CD4-positive, alpha-beta T cell treated with Interleukin-6 for 4 hours (primary cell): ENCODE results near the gene RRP15.

ENCODE experiments used
- DNase-seq: peaks from one replicate; pipeline ENCODE4 v3.0.0-alpha.2; 2020; ENCODE audit warnings: mixed read lengths

Gene RRP15

GRCh38 chr1:218364028-218364710 lies 79.1 kb downstream of the RRP15 start:
- no peak for DNase-seq

GRCh38 chr1:218365226-218365999 lies 80.3 kb downstream of the RRP15 start:
- DNase-seq: no peak

DNA sequence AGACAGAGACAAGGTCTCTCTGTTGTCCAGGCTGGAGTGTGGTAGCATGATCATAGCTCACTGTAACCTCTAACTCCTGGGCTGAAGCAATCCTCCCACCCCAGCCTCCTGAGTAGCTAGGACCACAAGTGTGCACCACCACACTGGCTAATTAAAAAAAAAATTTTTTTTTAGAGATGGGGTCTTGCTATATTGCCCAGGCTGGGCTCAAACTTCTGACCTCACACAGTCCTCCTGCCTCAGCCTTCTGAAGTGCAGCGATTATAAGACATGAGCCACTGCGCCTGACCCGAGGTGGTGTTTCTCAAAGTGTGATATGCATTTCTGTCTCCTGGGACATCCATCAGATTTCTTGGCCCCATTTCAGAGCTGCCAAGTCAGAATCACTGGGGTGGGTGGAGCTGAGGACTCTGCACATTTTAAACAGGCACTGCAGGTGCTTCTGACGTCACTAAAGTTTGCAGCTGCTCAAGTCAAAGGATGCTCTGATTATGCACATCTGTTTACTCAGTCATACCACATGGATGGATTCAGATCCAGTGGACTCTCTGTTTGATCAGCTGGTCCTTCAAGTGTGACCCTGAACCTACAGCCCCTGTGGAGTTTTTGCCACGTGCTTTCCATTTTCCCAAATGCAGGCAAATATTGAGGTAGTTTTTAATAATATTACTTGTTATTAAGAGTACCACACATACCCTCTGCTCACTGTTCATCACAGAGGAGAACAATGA lies 81.4 kb downstream of the RRP15 start:
- DNase-seq: no peak

- DNase-seq: no peak
Observed at GRCh38 chr1:218367118-218367517, 82.0 kb downstream of the RRP15 start.

- no peak for DNase-seq
Observed at GRCh38 chr1:218368686-218369085, 83.6 kb downstream of the RRP15 start.

DNA sequence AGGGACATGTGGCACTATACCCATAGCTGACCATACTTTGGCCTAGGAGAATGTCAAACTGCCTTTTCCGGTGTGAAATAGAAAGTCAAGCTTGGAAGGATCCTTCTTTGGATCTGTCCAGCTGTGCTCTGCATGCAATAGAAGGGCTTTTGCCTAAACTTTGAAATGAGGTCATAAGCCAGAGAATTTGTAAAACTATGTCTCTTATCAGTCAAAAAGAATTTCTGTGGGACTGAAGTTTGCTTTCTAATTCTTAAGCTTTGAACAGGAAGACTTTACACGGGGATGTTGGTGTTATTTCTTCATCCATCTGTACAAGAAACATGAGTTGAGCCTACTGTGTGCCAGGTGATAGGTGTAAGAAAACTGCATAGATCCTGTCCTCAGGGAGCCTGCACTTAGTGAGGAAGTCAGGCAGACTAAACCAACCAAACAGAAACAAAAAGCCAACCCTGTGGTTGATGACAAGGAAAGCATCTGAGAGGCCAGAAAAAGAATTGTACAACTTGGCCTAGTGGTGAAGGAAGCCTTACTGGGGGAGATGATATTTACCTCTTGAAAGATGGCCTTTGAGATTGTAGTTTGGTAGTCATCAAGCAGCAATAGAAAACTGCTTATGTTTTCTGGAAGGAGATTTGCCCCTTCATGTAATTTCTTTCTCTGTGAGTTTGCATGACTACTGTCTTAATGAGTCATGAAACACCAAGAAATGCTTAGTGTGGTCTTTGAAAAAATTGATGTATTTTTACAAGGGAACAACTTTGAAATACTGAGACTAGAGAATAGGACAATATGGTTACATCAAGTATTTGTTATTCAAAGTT lies 84.8 kb downstream of the RRP15 start:
- no peak for DNase-seq

DNA sequence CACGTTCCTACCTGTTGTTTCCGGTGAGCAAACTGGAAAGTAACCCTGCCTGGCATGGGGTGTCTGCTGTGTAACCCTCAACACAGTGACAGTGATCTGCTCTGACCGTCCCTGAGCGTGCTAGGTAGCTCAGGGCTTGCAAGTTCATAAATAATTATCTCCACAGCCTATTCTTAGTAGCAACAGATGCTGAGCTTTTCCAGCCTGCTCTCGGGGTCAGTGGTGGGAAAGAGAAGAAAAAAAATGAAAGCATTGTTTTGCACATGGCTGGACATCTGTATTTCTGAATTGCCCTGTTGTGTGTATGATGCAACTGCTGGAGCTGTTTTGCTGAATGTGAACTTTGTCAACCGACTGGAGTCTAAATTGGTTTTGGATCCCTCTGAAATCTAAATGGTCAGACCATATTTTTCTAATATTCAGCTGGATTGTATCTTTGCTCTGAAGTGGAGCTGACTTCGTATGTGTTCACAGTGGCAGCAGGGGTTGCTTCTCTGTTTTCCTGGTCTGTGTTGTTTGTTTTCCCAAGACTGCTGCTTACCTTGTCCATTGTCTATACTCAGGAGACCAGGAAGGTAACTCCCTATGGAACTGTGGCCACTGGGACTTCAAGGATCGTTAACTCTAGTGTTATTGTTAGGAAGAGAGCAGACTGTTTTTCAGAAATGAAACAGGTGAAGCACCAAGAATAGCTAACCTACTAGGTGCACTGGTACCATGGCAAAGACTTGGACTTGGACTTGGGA lies 87.0 kb downstream of the RRP15 start:
- DNase-seq: no peak

DNA sequence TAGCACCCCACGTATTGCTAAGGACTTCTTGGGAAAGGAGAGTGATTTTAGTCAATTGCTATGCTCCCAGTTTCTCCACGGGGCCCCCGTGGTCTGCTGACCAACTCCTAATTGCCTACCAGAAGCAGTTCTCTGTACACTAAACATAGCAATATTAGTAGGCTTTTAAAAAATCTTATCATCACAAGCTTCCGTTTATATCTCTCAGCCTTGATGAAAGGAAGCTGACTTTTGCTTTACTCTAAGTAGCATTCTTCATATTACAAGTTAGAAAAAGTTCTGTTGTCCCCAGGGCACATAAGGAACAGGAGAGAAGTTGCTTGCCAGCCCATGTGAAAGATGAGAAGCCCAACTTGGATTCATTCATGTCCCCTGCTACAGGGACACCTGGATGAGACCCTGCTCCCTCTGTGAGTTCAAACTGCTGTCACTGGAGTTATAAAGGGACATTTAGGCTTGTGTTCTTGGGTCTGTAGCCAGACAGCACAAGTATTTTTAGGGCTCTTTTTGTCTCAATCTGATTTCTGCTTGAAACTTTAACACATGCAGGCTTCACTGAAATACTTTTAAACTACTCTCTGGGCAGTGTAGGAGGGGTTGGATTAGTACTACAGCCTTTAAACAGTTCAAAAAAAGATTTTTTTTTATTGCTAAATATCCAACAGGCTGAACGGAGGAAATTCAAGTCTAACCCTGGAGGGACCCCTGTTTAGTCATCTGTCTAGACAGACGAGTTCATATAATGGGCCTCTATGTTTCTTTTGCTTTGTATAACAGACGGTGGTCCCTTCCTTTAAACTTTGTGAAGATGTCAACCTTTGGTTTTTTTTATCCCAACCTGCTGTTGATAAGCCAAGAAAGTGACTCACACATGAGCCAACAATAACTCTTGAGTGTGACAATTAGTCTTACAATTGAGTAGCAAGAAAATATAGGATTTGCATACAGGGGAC lies 89.6 kb downstream of the RRP15 start:
- DNase-seq: no peak

DNA sequence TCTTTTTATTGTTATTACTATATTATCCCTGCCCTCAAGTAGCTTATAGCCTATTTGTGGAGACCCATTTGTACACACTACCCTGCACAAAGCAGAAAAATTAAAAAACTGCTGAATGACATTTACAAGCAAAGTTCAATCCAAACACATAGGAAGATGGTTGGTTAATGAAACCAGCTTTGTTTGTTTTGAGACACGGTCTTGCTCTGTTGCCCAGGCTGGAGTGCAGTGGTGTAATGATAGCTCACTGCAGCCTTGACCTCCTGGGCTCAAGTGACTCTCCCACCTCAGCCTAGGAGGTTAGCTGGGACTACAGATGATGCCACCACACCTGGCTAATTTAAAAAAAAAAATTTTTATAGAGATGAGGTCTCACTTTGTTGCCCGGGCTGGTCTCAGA lies 91.6 kb downstream of the RRP15 start:
- DNase-seq: no peak

DNA sequence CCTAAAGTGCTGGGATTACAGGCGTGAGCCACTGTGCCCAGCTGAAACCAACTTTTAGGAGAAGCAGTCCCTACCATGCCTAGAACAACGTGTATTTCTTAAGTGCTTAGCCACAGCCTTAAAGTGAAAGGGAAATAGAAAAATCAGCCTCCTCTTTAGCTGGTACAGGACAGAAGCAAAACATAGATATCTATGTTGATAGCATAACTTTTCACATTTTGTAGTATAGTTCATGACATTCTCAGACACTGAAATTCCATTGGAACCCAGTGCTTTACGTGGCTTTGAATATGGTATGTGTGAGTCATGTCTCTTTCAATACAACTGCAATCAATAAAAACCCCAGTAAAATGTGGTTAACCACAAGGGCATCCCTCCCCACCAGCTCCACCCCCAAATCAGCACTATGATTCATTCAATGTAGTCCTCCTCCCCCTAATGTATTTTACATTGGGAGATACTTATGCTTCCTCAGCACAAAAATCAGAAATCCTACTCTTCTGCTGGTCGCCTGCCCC lies 92.1 kb downstream of the RRP15 start:
- peak; percentile 36 for DNase-seq

- DNase-seq: no peak
Observed at GRCh38 chr1:218380125-218380977, 95.3 kb downstream of the RRP15 start.

DNA sequence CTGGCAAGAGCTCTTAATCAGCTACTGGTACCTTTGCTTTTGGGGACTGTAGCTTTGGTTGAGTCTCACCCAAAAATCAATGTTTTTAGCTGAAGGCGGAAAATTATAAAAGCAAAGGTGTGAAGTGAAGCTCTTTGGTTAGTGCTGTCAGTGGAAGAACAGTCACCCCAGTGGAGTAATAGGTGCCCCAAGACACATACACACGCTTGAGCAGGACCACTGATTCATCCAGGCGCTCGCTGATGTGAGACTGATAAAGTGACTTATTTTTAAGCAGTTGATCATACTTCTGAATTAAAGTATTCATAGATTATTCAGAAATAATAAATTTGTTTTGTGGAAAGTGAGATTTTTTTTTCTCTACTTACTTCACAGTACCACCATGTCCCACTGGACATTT lies 97.2 kb downstream of the RRP15 start:
- DNase-seq: no peak

DNA sequence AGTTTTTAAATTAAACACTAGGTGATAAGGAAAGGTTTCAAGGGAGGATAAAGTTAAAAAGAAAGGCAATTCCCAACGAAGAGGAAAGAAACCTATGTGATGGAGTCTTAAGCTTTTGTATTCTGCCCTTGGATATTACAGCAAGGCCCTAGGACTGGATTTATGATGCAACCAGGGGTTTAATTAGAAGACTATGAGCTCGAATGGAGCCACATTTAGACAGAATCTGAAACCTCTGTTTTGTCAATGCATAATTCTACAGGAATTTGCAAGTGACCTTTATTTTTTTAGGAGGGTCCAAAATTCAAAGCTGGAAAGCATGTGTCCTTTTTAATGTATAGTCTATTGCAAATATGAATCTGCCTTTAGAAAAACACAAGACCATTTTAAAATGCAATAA lies 98.0 kb downstream of the RRP15 start:
- no peak for DNase-seq

GRCh38 chr1:218383681-218384080 lies 98.6 kb downstream of the RRP15 start:
- no peak for DNase-seq

DNA sequence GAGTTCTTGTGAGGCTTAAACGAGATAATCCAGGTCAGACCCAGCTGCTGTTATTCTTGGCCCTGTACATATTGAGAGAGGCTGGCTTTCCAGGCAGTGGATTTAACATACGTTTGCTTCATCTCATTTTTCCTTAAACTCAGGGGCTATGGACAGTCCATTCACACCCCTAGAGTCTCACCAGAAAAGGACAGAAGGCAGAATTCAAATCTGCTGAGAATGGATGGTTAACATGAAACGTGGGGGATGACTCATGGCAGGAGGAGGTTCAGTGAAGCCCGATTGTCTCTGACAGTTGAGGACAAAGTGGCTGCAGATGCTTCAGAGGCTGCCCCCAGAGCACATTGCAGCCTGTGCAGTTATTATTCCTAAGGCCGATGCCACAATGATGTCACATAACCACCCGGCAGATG lies 99.5 kb downstream of the RRP15 start:
- DNase-seq: no peak
